Endometrium (tissue), 2 donors: ENCODE measurements around the gene DPYD.

ENCODE experiments used
- FAIRE-seq: peaks from 2 replicates; lab custom pipeline; 2012; peaks lifted over from hg19 to GRCh38; lab: Jason Lieb, UNC
- donor health status: control.
- donor health status: control.

Gene DPYD

GRCh38 chr1:97783751-97784150 lies 137.1 kb downstream of the DPYD start:
- FAIRE-seq: no peak

GRCh38 chr1:97781762-97782337 lies 139.0 kb downstream of the DPYD start:
- no peak for FAIRE-seq

GRCh38 chr1:97780884-97781283 lies 139.9 kb downstream of the DPYD start:
- no peak for FAIRE-seq

GRCh38 chr1:97778718-97779117 lies 142.1 kb downstream of the DPYD start:
- peak; percentile 18 for FAIRE-seq

GRCh38 chr1:97770376-97770775 lies 150.5 kb downstream of the DPYD start:
- peak; percentile 45 for FAIRE-seq

GRCh38 chr1:97767381-97767780 lies 153.5 kb downstream of the DPYD start:
- FAIRE-seq: no peak

- FAIRE-seq: no peak
Measured at GRCh38 chr1:97764991-97765390, 155.8 kb downstream of the DPYD start.

GRCh38 chr1:97761637-97762036 lies 159.2 kb downstream of the DPYD start:
- no peak for FAIRE-seq

GRCh38 chr1:97759078-97759477 lies 161.8 kb downstream of the DPYD start:
- FAIRE-seq: no peak

GRCh38 chr1:97758541-97759057 lies 162.2 kb downstream of the DPYD start:
- FAIRE-seq: no peak

- FAIRE-seq: no peak
Measured at GRCh38 chr1:97745912-97746311, 174.9 kb downstream of the DPYD start.

- no peak for FAIRE-seq
Measured at GRCh38 chr1:97744977-97745376, 175.9 kb downstream of the DPYD start.

GRCh38 chr1:97743129-97743528 lies 177.7 kb downstream of the DPYD start:
- no peak for FAIRE-seq

- no peak for FAIRE-seq
Measured at GRCh38 chr1:97740891-97741290, 179.9 kb downstream of the DPYD start.

GRCh38 chr1:97739596-97740103 lies 181.2 kb downstream of the DPYD start:
- FAIRE-seq: no peak

GRCh38 chr1:97738270-97738669 lies 182.6 kb downstream of the DPYD start:
- no peak for FAIRE-seq

GRCh38 chr1:97730271-97730670 lies 190.6 kb downstream of the DPYD start:
- peak; percentile 45 for FAIRE-seq

- FAIRE-seq: no peak
Measured at GRCh38 chr1:97728436-97728835, 192.4 kb downstream of the DPYD start.

GRCh38 chr1:97727029-97727428 lies 193.8 kb downstream of the DPYD start:
- no peak for FAIRE-seq

GRCh38 chr1:97726386-97726785 lies 194.4 kb downstream of the DPYD start:
- FAIRE-seq: no peak

GRCh38 chr1:97721221-97721620 lies 199.6 kb downstream of the DPYD start:
- no peak for FAIRE-seq

GRCh38 chr1:97712980-97713379 lies 207.9 kb downstream of the DPYD start:
- FAIRE-seq: no peak

GRCh38 chr1:97711858-97712257 lies 209.0 kb downstream of the DPYD start:
- no peak for FAIRE-seq

GRCh38 chr1:97693601-97694000 lies 227.2 kb downstream of the DPYD start:
- FAIRE-seq: no peak
